Stimulated activated CD4-positive, alpha-beta T cell treated with anti-CD3 and anti-CD28 coated beads, Interleukin-4, amount 100 ng/mL, for 48 hours (primary cell): Measurements from ENCODE around the gene LRP2BP.
"Not testable (repeated sequence)": the region's sequence is repeated elsewhere in the genome, so short reads cannot be mapped to it uniquely, and the experiment has no call there.

Experiments used
- DNase-seq, 2 donors: peaks; one replicate each; pipeline ENCODE4 v3.0.0-alpha.2; 2020; ENCODE audit warnings: low read depth in 2 of 2

LRP2BP gene

DNA sequence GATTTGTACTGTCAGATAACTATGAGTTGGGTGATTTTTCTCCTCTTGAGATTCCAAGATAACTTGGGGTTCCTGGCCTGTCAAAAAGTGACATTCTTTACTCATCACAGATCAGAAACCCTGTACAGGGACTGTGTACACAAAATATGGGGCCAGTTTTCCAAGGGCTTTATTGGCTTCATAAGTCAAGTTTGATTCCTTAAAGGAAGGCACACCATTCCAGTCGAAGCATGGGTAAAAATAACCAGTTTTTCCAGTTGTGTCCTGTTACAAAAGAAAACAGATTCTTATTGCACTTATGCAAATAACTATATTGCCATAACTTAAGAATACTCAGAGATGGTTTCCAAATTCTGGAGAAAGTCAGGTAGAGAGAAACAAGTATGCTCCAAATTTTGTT lies 70.0 kb downstream of the LRP2BP start:
- DNase-seq, result not testable (repeated sequence)

DNA sequence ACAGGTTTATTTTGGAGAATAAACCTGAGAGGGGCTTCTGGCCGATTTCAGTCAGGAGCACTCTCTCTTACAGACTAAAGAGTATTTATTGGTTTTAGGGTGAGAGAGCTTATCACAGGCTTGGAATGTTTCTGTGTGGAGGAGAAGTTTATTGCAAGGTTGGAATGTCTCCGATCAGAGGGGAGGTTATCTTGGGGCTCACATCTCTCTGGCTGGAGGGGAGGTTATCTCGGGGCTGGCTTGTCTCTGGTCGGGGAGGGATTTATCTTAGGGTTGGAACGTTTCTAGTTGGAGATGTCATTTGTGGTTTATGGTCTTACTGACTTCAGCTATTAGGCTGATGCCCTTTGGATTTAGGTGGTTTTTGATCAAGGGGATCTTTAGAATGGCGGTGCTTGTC lies 71.4 kb downstream of the LRP2BP start:
- not testable (repeated sequence) for DNase-seq

DNA sequence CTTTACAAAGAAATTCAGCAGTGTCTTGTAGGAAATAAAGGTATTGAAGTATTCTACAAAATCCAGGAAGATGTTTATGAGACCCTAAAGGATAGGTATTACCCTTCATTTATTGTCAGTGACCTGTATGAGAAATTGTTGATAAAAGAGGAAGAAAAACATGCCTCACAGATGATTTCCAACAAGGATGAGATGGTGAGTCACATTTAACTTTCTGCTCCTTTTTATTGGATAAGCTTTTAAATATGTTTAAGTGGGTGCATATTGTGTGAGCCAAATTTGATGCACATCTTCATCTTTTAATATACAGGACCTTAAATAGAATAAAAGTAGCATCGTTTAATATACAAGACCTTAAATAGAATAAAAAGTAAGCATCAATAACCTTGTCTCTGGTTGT lies 72.1 kb downstream of the LRP2BP start:
- no peak for DNase-seq

DNA sequence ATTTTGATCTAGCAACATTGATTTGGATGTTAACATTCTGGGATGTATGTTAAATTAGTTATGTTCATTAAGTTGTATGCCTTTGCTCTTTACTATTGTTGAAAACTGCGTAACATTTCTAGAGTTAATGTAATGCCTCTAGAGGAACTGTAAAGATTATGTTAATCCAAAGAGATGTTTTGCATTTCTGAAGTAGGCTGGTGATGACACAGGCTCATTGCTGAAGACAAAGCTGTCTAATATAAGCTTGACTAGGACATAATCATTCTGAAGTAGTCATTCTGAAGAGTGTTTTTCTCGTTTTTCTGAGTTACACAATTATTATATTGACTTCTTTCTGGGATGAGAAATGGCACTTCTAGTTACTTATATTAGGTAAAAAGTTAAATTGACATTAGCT lies 72.9 kb downstream of the LRP2BP start:
- no peak for DNase-seq

DNA sequence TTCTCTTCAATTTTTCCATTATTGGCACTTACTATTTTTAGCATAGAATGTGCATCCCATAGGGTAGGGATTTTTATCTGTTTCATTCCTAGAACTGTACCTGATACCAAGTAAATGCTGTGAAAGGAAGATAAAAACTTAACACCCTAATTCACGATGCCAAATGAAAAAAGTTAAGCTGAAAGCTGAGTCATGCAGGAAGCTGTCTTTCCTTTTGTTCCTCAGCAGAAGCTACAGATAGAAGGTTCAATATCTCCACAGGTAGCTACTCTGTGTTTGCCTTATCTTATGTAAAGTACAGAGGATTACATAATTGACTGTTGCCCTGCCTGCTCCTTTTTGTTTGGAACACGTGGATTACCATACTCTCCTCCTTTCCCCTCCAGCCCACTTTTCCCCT lies 77.0 kb downstream of the LRP2BP start:
- DNase-seq, result no peak

DNA sequence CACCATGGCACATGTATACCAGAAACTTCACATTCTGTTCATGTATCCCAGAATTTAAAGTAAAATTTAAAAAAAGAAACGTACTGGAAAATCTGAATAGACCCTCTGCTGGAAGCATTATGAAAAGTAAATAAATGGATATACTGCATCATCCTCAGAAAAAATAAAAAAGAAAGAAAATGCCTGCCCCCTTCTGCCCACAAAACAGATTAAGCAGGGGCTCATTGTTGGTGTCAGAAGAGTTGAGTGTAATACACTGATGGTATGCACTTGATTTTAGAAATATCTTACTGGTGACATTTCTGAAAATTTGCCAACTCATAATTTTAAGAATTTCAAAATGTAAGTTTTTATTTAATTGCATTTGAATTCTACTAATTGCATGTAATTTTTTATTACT lies 77.8 kb downstream of the LRP2BP start:
- DNase-seq, result no peak

DNA sequence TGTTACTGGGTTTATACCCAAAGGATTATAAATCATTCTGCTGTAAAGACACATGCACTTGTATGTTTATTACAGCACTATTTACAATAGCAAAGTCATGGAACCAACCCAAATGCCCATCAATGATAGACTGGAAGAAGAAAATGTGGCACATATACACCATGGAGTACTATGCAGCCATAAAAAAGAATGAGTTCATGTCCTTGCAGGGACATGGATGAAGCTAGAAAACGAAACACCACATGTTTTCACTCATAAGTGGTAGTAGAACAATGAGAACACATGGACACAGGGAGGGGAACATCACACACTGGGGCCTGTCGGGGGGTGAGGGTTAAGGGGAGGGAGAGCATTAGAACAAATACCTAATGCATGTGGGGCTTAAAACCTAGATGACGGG lies 78.3 kb downstream of the LRP2BP start:
- DNase-seq, result not testable (repeated sequence)
